AG09309 (cell line): ENCODE data around the gene STPG4.
"Not testable (repeated sequence)": the region's sequence is repeated elsewhere in the genome, so short reads cannot be mapped to it uniquely, and the experiment has no call there.

ENCODE experiments used
- DNase-seq: peaks from one replicate; pipeline ENCODE4 v3.0.0-alpha.2; 2010; ENCODE audit warnings: low read depth
- H3K4me3 ChIP-seq: 2 replicates; pipeline ENCODE4 v1.5.1; 2011; ENCODE audit warnings: mild to moderate bottlenecking, low read depth, low read length, moderate library complexity; ENCODE audit not compliant: control insufficient read depth
- CTCF ChIP-seq: IDR thresholded peaks from 2 replicates; pipeline ENCODE4 v1.5.1; 2011; ENCODE audit warnings: mild to moderate bottlenecking, low read depth, low read length, inconsistent platforms; ENCODE audit not compliant: insufficient read depth, control insufficient read depth; ENCODE audit errors: missing control alignments

STPG4 gene

GRCh38 chr2:47112665-47113435 lies 42.3 kb downstream of the STPG4 start:
- no peak for TF ChIP-seq CTCF
- H3K4me3 ChIP-seq: no peak overlapping the region
- DNase-seq: no peak

- H3K4me3 ChIP-seq: no peak overlapping the region
- no peak for TF ChIP-seq CTCF
- DNase-seq: no peak
Measured at GRCh38 chr2:47109680-47110079, 45.4 kb downstream of the STPG4 start.

GRCh38 chr2:47109007-47109375 lies 46.1 kb downstream of the STPG4 start:
- no peak for TF ChIP-seq CTCF
- DNase-seq: no peak
- H3K4me3 ChIP-seq: no peak overlapping the region

GRCh38 chr2:47108267-47109006 lies 46.7 kb downstream of the STPG4 start:
- DNase-seq, H3K4me3 ChIP-seq: not testable (repeated sequence)

DNA sequence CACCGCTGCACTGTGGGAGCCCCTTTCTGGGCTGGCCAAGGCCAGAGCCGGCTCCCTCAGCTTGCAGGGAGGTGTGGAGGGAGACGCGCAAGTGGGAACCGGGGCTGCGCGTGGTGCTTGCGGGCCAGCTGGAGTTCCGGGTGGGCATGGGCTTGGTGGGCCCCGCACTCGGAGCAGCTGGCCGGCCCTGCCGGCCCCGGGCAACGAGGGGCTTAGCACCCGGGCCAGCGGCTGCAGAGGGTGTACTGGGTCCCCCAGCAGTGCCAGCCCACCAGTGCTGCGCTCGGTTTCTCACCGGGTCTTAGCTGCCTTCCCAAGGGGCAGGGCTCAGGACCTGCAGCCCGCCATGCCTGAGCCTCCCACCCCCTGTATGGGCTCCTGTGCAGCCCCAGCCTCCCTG lies 47.9 kb downstream of the STPG4 start:
- not testable (repeated sequence) for H3K4me3 ChIP-seq, DNase-seq

DNA sequence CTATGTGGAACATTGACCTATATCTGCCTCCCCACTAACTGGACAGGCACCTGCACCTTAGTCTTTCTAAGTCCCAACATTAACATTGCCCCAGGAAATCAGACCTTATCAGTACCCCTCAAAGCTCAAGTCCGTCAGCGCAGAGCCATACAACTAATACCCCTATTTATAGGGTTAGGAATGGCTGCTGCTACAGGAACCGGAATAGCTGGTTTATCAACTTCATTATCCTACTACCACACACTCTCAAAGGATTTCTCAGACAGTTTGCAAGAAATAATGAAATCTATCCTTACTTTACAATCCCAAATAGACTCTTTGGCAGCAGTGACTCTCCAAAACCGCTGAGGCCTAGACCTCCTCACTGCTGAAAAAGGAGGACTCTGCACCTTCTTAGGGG lies 48.9 kb downstream of the STPG4 start:
- DNase-seq, H3K4me3 ChIP-seq: not testable (repeated sequence)

DNA sequence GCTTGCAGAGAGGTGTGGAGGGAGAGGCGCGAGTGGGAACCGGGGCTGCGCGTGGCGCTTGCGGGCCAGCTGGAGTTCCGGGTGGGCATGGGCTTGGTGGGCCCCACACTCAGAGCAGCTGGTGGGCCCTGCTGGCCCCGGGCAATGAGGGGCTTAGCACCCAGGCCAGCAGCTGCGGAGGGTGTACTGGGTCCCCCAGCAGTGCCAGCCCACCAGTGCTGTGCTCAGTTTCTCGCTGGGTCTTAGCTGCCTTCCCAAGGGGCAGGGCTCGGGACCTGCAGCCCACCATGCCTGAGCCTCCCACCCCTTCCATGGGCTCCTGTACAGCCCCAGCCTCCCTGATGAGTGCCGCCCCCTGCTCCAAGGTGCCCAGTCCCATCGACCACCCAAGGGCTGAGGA lies 55.4 kb downstream of the STPG4 start:
- DNase-seq, H3K4me3 ChIP-seq: not testable (repeated sequence)

DNA sequence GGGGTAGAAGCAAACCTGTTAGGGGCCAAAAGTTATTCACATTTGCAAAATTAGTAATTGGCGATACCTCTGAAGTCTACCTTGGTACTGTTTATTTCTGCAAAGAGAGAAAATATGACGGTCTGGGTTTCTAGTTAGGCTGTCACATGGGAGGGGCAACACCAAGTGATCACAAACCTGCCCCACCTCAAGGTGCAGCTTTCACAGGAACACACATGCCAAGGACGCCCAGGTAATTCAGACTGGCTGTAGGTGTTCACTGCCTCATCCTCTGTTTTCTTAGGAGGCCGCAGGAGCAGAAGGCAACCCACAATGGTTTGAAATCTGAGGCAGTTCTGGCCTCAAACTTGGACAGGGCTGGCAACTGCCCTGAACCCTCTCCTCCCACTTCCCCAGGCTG lies 56.2 kb downstream of the STPG4 start:
- no peak overlapping the region for H3K4me3 ChIP-seq
- no peak for DNase-seq
- no peak for TF ChIP-seq CTCF

GRCh38 chr2:47097563-47097962 lies 57.5 kb downstream of the STPG4 start:
- no peak overlapping the region for H3K4me3 ChIP-seq
- no peak for TF ChIP-seq CTCF
- no peak for DNase-seq
